ENCODE results near the gene BFSP2.

BFSP2 gene

GRCh38 chr3:133400006-133400515 lies at the start of gene BFSP2:
Gene BFSP2 (plus strand): TSS chr3:133400056. CDS start chr3:133400084, 28 bp downstream.
- DNase-seq: no peak

- no peak for DNase-seq
Measured at GRCh38 chr3:133354721-133355120, 45.1 kb upstream of the BFSP2 start.

DNA sequence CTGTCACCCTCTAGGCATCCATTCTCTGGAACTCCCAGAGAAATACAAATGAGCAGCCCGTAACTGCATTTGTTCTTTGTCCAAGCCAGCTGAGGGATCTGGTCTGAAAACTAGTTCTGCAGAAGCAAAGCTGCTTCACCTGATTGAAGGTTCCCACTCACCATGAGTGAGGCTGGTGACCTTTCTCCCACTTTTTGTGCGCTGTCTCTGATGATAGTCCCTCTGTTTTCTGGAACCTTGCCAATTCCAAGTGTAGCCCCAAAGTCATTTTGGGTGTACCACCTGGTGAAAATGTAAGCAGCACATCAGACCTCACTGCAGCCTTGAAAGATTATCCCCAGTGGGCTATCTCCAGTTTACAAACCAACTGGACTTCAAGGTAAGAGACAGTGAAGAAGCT lies 39.4 kb upstream of the BFSP2 start:
- DNase-seq: no peak

- DNase-seq: no peak
Measured at GRCh38 chr3:133361011-133361410, 38.8 kb upstream of the BFSP2 start.

GRCh38 chr3:133361435-133361834 lies 38.4 kb upstream of the BFSP2 start:
- no peak for DNase-seq

DNA sequence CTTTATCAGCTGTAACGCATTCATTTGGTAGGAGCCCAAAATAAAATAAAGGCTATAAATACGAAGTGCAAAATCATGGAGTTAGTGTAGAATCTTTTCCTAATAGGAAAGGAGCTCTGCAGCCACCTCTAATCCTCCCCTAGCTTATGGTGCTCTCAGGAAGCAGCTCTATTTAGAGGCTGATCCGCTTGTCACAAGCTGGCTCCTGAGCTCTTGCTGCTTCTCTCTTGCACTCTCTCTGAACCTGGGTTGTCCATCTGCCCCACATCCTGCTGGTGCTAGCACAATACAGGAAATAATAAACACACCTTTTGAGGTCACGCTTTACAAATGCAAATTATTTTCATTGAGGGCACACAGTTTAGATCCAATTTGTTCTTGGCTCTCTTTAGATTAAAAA lies 37.3 kb upstream of the BFSP2 start:
- DNase-seq: no peak

- no peak for DNase-seq
Measured at GRCh38 chr3:133364704-133365103, 35.2 kb upstream of the BFSP2 start.

DNA sequence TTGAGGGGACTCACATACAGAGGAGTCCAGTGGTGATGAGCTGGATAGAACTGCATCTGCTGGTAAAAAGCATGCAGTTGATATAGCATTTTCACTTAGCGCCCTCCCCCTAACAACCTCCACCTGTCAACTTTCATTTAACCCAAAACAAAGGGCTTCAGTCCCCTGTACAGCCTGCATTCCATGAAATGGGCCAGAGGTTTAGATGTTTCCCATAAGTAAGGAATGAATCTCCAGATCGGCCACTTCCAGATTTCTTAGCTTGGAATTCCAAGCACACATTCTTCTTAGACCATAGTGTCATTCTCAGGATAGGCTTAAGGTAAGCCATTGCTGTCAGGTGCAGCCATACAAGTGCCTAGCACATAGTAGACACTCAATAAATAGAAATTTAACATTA lies 32.9 kb upstream of the BFSP2 start:
- no peak for DNase-seq

GRCh38 chr3:133367403-133367802 lies 32.5 kb upstream of the BFSP2 start:
- no peak for DNase-seq

GRCh38 chr3:133367956-133368355 lies 31.9 kb upstream of the BFSP2 start:
- no peak for DNase-seq

DNA sequence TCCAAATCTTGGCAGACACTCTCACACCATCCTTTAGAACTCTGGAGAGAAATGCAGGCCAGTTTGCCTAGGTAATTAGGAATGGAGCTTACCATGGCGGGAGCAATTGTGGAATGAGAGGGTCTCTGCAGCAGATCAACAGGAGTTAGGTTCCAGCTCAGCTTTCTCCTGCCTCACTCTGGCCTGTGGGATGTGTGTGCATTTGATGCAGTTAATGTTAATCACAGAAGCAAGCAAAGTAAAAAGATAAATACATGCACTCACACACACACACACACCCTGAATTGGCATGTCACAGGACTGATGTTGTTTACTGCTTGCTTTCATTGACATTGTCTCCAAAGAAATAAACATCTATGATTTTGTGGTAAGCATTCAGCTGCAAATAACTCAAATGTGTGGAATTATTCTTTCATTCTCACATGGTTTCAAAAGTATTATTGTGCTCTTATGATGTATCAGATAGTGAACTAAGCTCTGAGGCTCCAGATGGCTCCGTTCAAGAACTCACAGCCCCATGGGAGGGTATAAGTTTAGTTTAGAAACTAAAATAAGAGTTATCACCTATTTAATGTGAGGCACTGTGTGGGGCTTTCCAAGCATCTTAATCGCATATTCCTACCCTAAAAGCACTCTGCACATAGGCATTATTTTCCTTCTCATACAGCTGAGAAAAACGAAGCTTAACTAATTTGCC lies 31.3 kb upstream of the BFSP2 start:
- no peak for DNase-seq

- DNase-seq: no peak
Measured at GRCh38 chr3:133369068-133369440, 30.8 kb upstream of the BFSP2 start.

DNA sequence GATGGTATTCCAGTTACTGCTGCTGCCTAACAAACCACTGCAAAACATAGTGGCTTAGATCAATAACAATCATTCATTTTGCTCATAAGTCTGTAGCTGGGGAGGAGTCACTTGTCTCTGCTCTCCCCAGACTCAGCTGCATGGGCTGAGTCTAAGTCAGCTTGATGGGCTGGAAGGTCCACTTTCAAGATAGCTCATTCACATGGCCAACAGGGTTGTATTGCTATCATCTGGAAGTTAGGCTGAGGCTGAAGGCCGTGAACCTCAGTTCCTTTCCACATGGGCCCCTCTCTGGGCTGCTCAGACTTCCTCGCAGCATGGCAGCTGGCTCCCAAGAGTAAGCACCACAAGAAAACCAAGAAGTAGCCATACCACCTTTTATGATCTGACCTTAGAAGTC lies 28.7 kb upstream of the BFSP2 start:
- DNase-seq: no peak

- no peak for DNase-seq
Measured at GRCh38 chr3:133371676-133372075, 28.2 kb upstream of the BFSP2 start.

- no peak for DNase-seq
Measured at GRCh38 chr3:133374708-133375402, 25.0 kb upstream of the BFSP2 start.

GRCh38 chr3:133375403-133375745 lies 24.5 kb upstream of the BFSP2 start:
- DNase-seq: no peak

DNA sequence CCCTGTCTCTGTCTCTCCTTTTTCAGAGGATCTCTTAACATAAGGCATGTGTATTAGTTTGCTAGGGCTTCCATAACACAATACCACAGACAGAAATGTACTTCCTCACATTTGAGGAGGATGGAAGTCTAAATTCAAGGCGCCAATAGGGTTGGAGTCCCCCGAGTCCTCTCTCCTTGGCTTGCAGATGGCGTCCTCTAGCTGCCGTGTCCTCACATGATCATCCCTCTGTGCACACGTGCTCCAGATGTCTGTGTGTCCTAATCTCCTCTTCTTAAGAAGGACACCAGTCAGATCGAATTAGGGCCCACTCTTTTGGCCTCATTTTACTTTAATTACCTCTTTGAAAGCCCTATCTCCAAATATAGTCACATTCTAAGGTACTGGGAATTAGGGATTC lies 23.0 kb upstream of the BFSP2 start:
- no peak for DNase-seq

DNA sequence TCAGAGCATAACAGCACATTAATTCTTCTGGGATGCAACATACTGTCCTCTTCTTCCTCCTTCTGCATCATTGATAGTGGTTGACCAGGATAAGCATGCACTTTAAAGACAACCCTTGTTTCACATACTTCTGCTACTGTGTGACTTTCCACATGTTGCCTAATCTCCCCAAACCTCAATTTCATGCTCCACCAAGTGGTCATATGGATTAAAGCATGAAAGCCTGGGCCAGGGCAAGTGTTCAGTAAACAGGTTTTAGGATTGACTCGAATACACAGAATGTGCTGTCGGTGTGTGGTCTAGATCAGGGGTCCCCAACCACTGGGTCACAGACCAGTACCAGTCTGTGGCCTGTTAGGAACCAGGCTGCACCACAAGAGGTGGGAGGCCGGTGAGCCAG lies 22.5 kb upstream of the BFSP2 start:
- DNase-seq: peak; percentile 7

- DNase-seq: no peak
Measured at GRCh38 chr3:133379926-133380325, 19.9 kb upstream of the BFSP2 start.

DNA sequence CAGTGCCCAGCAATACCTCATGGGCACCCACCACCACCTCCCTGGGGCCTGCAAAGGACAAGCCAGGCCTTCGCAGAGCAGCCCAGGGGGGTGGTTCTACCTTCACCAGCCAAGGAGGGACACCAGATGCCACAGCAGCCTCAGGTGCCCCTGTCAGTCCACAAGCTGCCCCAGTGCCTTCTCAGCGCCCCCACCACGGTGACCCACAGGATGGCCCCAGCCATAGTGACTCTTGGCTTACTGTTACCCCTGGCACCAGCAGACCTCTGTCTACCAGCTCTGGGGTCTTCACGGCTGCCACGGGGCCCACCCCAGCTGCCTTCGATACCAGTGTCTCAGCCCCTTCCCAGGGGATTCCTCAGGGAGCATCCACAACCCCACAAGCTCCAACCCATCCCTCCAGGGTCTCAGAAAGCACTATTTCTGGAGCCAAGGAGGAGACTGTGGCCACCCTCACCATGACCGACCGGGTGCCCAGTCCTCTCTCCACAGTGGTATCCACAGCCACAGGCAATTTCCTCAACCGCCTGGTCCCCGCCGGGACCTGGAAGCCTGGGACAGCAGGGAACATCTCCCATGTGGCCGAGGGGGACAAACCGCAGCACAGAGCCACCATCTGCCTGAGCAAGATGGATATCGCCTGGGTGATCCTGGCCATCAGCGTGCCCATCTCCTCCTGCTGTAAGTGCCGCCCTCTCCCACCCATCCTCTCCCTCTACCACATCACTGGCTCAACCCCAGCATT lies 19.2 kb upstream of the BFSP2 start:
- no peak for DNase-seq

- no peak for DNase-seq
Measured at GRCh38 chr3:133381346-133382109, 18.3 kb upstream of the BFSP2 start.

- no peak for DNase-seq
Measured at GRCh38 chr3:133383175-133383574, 16.7 kb upstream of the BFSP2 start.

DNA sequence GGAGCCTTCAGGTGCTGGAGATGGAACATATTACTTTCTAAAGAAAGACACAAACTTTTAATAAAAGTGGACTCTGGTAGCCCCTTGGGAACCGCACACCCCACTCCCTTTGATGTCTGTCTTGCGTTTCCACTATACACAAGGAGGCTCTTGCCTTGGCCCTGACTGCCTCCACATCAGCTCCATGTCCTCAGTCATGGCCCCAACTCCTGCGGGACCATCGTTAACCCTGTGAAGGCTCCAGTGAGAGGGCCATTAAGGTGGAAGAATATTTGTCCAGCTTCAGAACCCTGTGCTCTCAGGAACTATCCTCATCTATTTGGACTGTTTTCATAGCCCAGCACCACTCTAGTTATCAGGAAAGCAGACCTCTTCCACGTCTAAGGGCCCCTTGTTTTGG lies 16.1 kb upstream of the BFSP2 start:
- DNase-seq: no peak

Data from GF-D8 (cell line).